OCI-LY3 (cell line): Measurements from ENCODE around the gene MYH9.

ENCODE experiments used
- CTCF ChIP-seq: fragments of 200-600, 300-600 bp; sonication (generic); IDR thresholded peaks from 2 replicates; pipeline ENCODE4 v1.5.1; 2014; ENCODE audit warnings: antibody characterized with exemption, low read length, low read depth
- EZH2phosphoT487 ChIP-seq: fragments of 200-600 bp; shearing (Covaris generic); IDR thresholded peaks from 2 replicates; pipeline ENCODE4 v1.6.1; 2018; ENCODE audit warnings: antibody characterized with exemption, mixed run types, low read depth

GRCh38 chr22:36299911-36300310, 87.9 kb downstream of the MYH9 start:
- TF ChIP-seq CTCF = no peak
- no peak for TF ChIP-seq EZH2phosphoT487
